PC-3 (cell line): Measurements from ENCODE around the gene KDM4C. TPM values are rescaled to one million over a fixed set of nuclear protein-coding genes. Genes with fewer than 3 reads are reported as not detected.

Experiments used
- ATAC-seq: fragments of 200-7000 bp; cut with Tn5 transposase; 2 replicates; pipeline ENCODE4 v1.9.1; 2020; ENCODE audit warnings: mild to moderate bottlenecking, moderate library complexity
- BruUV-seq: library from RNA; stranded (reverse); fragments of 400-500 nt; replicated peaks from 2 replicates; lab custom pipeline; 2021; lab: Mats Ljungman, UMichigan
- CTCF ChIA-PET: fragments of 300-600 bp; sonication (Branson Sonifier 250); formaldehyde crosslinking; loops from one replicate; lab custom pipeline; 2022; ENCODE audit warnings: antibody characterized with exemption; lab: Charles Lee
- POLR2A ChIA-PET: fragments of 300-600 bp; sonication (Branson Sonifier 250); formaldehyde crosslinking; loops from one replicate; lab custom pipeline; 2022; ENCODE audit warnings: antibody characterized with exemption; ENCODE audit not compliant: unreplicated experiment; lab: Charles Lee
- DNase-seq: peaks from one replicate; pipeline ENCODE4 v3.0.0-alpha.2; 2015
- H2AFZ ChIP-seq: fragments of 300-600 bp; sonication (generic); 2 replicates; pipeline ENCODE4 v1.6.0; 2016; ENCODE audit warnings: antibody characterized with exemption, low read length
- H3F3A ChIP-seq: fragments of 300-600 bp; sonication (generic); one replicate; pipeline ENCODE4 v1.6.0; 2017; ENCODE audit warnings: antibody characterized with exemption, low read length, control low read depth, mild to moderate bottlenecking; ENCODE audit not compliant: unreplicated experiment
- H3K27ac ChIP-seq: fragments of 300-600 bp; sonication (generic); 2 replicates; pipeline ENCODE4 v1.5.1; 2016; ENCODE audit warnings: mild to moderate bottlenecking, low read length
- H3K27me3 ChIP-seq: fragments of 300-600 bp; sonication (generic); 2 replicates; pipeline ENCODE4 v1.6.1; 2016; ENCODE audit warnings: low read length, mixed read lengths
- H3K36me3 ChIP-seq: fragments of 300-600 bp; sonication (generic); 2 replicates; pipeline ENCODE4 v1.6.1; 2016; ENCODE audit warnings: low read depth, mixed run types, low read length, mixed read lengths
- H3K4me1 ChIP-seq: fragments of 300-600 bp; sonication (generic); 2 replicates; pipeline ENCODE4 v1.5.1; 2016; ENCODE audit warnings: low read length; ENCODE audit not compliant: insufficient read depth
- H3K4me2 ChIP-seq: fragments of 300-600 bp; sonication (generic); 2 replicates; pipeline ENCODE4 v1.6.0; 2016; ENCODE audit warnings: low read length
- H3K4me3 ChIP-seq: fragments of 300-600 bp; sonication (generic); 2 replicates; pipeline ENCODE4 v1.5.1; 2016; ENCODE audit warnings: mild to moderate bottlenecking, low read length, mixed read lengths
- H3K79me2 ChIP-seq: fragments of 300-600 bp; sonication (generic); 2 replicates; pipeline ENCODE4 v1.6.1; 2017; ENCODE audit warnings: low read length, mixed read lengths
- H3K9ac ChIP-seq: fragments of 300-600 bp; sonication (generic); 2 replicates; pipeline ENCODE4 v1.6.0; 2016; ENCODE audit warnings: mild to moderate bottlenecking, low read length
- H3K9me2 ChIP-seq: fragments of 300-600 bp; sonication (generic); replicated peaks from 2 replicates; pipeline ENCODE4 v1.6.1; 2016; ENCODE audit warnings: mixed run types, low read length, mixed read lengths
- H3K9me3 ChIP-seq: fragments of 300-600 bp; sonication (generic); 2 replicates; pipeline ENCODE4 v1.6.1; 2016; ENCODE audit warnings: low read length, mixed read lengths
- H4K20me1 ChIP-seq: fragments of 300-600 bp; sonication (generic); 2 replicates; pipeline ENCODE4 v1.6.1; 2016; ENCODE audit warnings: low read length, mixed read lengths
- EZH2 ChIP-seq: fragments of 300-600 bp; sonication (generic); IDR thresholded peaks from one replicate; pipeline ENCODE4 v1.6.1; 2017; ENCODE audit warnings: antibody characterized with exemption, mild to moderate bottlenecking, low read length; ENCODE audit not compliant: unreplicated experiment
- EZH2phosphoT487 ChIP-seq: fragments of 300-600 bp; sonication (generic); IDR thresholded peaks from 2 replicates; pipeline ENCODE4 v1.6.1; 2018; ENCODE audit warnings: mild to moderate bottlenecking, antibody characterized with exemption, low read length, borderline replicate concordance
- intact Hi-C: fragments of 100-400 bp; cut with micrococcal nuclease; formaldehyde crosslinking; loops from 2 replicates; pipeline ENCODE4 v1.9.0; 2023
- total RNA-seq: library from RNA; depleted of rRNA; stranded (reverse); fragments of >200 nt; gene quantifications from 2 replicates; pipeline ENCODE4 v1.2.3, GENCODE V29; 2014
- TF ChIP-seq, protein P1 (sequence below): fragments of 300-600 bp; sonication (generic); conservative IDR thresholded peaks from 2 replicates; pipeline ENCODE4 v1.5.1; 2017; ENCODE audit warnings: antibody characterized with exemption, low read depth, mild to moderate bottlenecking, low read length

Gene KDM4C
- total RNA-seq, 1 experiment from 2014 or later = 27.0 TPM

DNA sequence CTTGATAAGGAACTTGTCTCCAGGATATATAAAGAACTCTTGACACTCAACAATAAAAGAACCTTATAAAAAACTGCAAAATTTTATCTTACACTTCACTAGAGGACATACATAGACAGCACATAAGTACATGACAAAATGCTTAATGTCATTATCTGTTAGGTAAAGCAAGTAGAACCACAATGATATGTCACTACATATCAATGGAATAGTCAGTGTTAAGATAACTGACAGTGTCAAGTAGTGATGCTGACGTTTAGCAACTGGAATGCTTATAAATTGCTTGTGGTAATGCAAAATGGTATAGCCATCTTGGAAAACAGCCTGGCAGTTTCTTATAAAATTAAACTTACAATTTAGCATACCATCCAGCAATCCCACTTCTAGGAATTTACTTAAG lies 314.1 kb downstream of the KDM4C start:
- no TSS peak for BruUV-seq
- H3K4me3 ChIP-seq = no peak overlapping the region
- ChIA-PET POLR2A (no interaction called here), CTCF (no interaction called here)
- no peak overlapping the region for H2AFZ ChIP-seq
- no peaks in the 10 kb centered on the region for H3K27me3 ChIP-seq
- TF ChIP-seq, protein P1, sequence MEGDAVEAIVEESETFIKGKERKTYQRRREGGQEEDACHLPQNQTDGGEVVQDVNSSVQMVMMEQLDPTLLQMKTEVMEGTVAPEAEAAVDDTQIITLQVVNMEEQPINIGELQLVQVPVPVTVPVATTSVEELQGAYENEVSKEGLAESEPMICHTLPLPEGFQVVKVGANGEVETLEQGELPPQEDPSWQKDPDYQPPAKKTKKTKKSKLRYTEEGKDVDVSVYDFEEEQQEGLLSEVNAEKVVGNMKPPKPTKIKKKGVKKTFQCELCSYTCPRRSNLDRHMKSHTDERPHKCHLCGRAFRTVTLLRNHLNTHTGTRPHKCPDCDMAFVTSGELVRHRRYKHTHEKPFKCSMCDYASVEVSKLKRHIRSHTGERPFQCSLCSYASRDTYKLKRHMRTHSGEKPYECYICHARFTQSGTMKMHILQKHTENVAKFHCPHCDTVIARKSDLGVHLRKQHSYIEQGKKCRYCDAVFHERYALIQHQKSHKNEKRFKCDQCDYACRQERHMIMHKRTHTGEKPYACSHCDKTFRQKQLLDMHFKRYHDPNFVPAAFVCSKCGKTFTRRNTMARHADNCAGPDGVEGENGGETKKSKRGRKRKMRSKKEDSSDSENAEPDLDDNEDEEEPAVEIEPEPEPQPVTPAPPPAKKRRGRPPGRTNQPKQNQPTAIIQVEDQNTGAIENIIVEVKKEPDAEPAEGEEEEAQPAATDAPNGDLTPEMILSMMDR = no peak
- no peak for TF ChIP-seq EZH2
- no peak for TF ChIP-seq EZH2phosphoT487
- no peaks in the 10 kb centered on the region for H3K36me3 ChIP-seq
- ATAC-seq (no peak), DNase-seq (no peak)
- H3K27ac ChIP-seq = no peak overlapping the region
- H3K4me1 ChIP-seq = no peaks in the 10 kb centered on the region
- intact Hi-C loops = no loop called here
- no peak overlapping the region for H3K4me2 ChIP-seq
- H3K9ac ChIP-seq = no peak overlapping the region
- no peaks in the 10 kb centered on the region for H3K9me3 ChIP-seq
- H4K20me1 ChIP-seq = no peaks in the 10 kb centered on the region
- no peaks in the 10 kb centered on the region for H3K9me2 ChIP-seq
- no peaks in the 10 kb centered on the region for H3F3A ChIP-seq
- no peaks in the 10 kb centered on the region for H3K79me2 ChIP-seq

DNA sequence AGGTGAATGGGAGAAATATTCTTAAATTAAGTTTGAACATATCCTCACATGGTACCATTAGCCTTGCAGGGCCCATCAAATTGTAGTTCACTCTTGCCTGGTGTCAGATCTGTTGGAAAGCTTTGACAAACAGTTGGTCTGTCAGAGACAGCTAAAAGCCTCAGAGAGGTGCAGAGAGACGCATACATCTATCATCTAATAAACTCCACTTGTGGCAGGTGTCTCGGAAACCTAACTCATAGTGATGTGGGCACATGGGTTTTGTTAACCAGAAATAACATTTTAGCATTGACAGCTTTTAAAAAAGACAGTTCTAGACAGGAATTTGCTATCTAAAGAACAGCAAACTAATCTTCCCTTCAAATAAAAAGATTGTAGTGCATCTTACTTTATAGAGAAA lies 315.9 kb downstream of the KDM4C start:
- intact Hi-C loops = no loop called here

DNA sequence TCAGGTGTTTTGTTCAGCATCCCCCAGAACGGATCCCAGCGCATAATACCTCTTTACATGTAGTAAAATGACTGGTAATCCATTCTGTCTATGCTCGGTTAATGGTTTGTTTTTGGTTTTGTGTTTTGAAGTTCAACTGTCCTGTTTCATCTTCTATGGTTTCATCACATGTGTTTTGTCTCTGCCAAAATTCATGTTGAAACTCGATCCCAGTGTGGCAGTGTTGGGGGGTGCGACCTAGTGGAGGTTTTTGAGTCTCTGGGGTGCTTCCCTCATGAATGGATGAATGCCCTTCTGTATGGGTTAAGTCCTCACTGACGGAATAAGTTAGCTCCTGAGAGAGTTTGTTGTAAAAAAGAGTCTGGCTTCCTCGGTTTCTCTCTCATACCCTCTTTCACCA lies 317.4 kb downstream of the KDM4C start:
- Histone ChIP-seq H3K36me3 (peaks cover 3% of the 10 kb centered on the region; the same call in 1 of the 2 replicates), H3K4me1 (no peaks in the 10 kb centered on the region), H4K20me1 (no peaks in the 10 kb centered on the region), H3F3A (no peaks in the 10 kb centered on the region), H3K27ac (no peak overlapping the region), H3K9me3 (no peaks in the 10 kb centered on the region), H2AFZ (no peak overlapping the region), H3K9me2 (no peaks in the 10 kb centered on the region), H3K4me3 (no peak overlapping the region), H3K9ac (no peak overlapping the region), H3K79me2 (no peaks in the 10 kb centered on the region), H3K27me3 (no peaks in the 10 kb centered on the region), H3K4me2 (no peak overlapping the region)
- intact Hi-C loops = no loop called here
- CTCF ChIA-PET = no interaction called here
- POLR2A ChIA-PET = no interaction called here
- ATAC-seq (no peak), DNase-seq (no peak)
- BruUV-seq = no TSS peak
- no peak for TF ChIP-seq EZH2phosphoT487
- no peak for TF ChIP-seq EZH2
- TF ChIP-seq, protein P1 = no peak

More for the DNA sequence above, 315.9 kb downstream of the KDM4C start:
- no peak overlapping the region for H3K9ac ChIP-seq
- BruUV-seq = no TSS peak
- POLR2A ChIA-PET = no interaction called here
- DNase-seq (no peak), ATAC-seq (no peak)
- H3K36me3 ChIP-seq = peaks cover 3% of the 10 kb centered on the region; the same call in 1 of the 2 replicates
- no peaks in the 10 kb centered on the region for H3K27me3 ChIP-seq
- no peak for TF ChIP-seq EZH2
- no peak for TF ChIP-seq EZH2phosphoT487
- TF ChIP-seq, protein P1 = no peak
- H3F3A ChIP-seq = no peaks in the 10 kb centered on the region
- no peaks in the 10 kb centered on the region for H4K20me1 ChIP-seq
- no peak overlapping the region for H2AFZ ChIP-seq
- H3K4me2 ChIP-seq = no peak overlapping the region
- H3K27ac ChIP-seq = no peak overlapping the region
- no peak overlapping the region for H3K4me3 ChIP-seq
- H3K4me1 ChIP-seq = no peaks in the 10 kb centered on the region
- no peaks in the 10 kb centered on the region for H3K9me2 ChIP-seq
- H3K9me3 ChIP-seq = no peaks in the 10 kb centered on the region
- H3K79me2 ChIP-seq = no peaks in the 10 kb centered on the region
- CTCF ChIA-PET = interaction anchor here (0.5 kb wide), 1 partner anchor 13 kb away, joined by 4 read pairs; no protein-coding TSS in a partner anchor
